Measurements from ENCODE around the gene FOXF2. TPM values are rescaled to one million over a fixed set of nuclear protein-coding genes. Genes with fewer than 3 reads are reported as not detected.
"Not testable (repeated sequence)": the region's sequence is repeated elsewhere in the genome, so short reads cannot be mapped to it uniquely, and the experiment has no call there.

Gene FOXF2
- total and polyA plus RNA-seq, 10 of the 15 experiments (the other 5 are each of a cell fraction or from before 2014, with no cell fraction given), result not detected

GRCh38 chr6:1361717-1362116 is 27.7 kb upstream of the FOXF2 start:
- H3K36me3 ChIP-seq (ENCODE audit: control insufficient read depth in 2 of 2, insufficient read depth in 2 of 2, low read length in 1 of 2); H4K20me1 ChIP-seq (ENCODE audit: control insufficient read depth, insufficient read depth); SMC1A ChIA-PET (ENCODE audit: uncharacterized antibody, unreplicated experiment); H2AFZ ChIP-seq (ENCODE audit: control insufficient read depth, low read depth, low read length); RAD21 ChIA-PET (ENCODE audit: unreplicated experiment); H3K4me1 ChIP-seq (ENCODE audit: control insufficient read depth, insufficient read depth, low read length); intact Hi-C loops (cut with micrococcal nuclease; ENCODE audit: unreplicated experiment); H3K4me2 ChIP-seq (ENCODE audit: control insufficient read depth, insufficient read depth); CTCF ChIA-PET; H3K9me3 ChIP-seq (replicated peaks; ENCODE audit: control insufficient read depth, insufficient read depth, low read length); BruUV-seq (replicated peaks); ATAC-seq; FAIRE-seq; H3K79me2 ChIP-seq (ENCODE audit: control insufficient read depth, insufficient read depth, low read length); POLR2A ChIA-PET; DNase-seq (ENCODE audit: low read depth, low spot score); H3K27ac ChIP-seq (ENCODE audit: control insufficient read depth, insufficient read depth); in situ Hi-C loops (cut with MboI); H3K27me3 ChIP-seq (replicated peaks in 1 of 2; ENCODE audit: control insufficient read depth in 2 of 2, insufficient read depth in 2 of 2, low read length in 1 of 2); H3K4me3 ChIP-seq; H3K9ac ChIP-seq (ENCODE audit: control insufficient read depth, insufficient read depth, low read length): not testable (repeated sequence)
- WGBS (ENCODE audit: insufficient coverage, insufficient replicate concordance, low lambda C conversion rate, missing lambda C conversion rate), result 45% methylated on average over 3 of the region's 4 CpGs

- ChIA-PET SMC1A (ENCODE audit: uncharacterized antibody, unreplicated experiment) (interaction anchor here (0.6 to 1.4 kb wide), 2 partner anchors 10 to 721 kb away, joined by 3 to 4 read pairs; no protein-coding TSS in a partner anchor), CTCF (no interaction called here), RAD21 (ENCODE audit: unreplicated experiment) (no interaction called here), POLR2A (interaction anchor here (0.7 kb wide), 1 partner anchor 38 kb away, joined by 3 read pairs; no protein-coding TSS in a partner anchor)
- FAIRE-seq, result no peak
- BruUV-seq (replicated peaks), result no TSS peak
- H3K4me1 ChIP-seq (ENCODE audit: control insufficient read depth, insufficient read depth, low read length), result no peaks in the 10 kb centered on the region
- H3K79me2 ChIP-seq (ENCODE audit: control insufficient read depth, insufficient read depth, low read length), result no peaks in the 10 kb centered on the region
- H3K9me3 ChIP-seq (replicated peaks; ENCODE audit: control insufficient read depth, insufficient read depth, low read length), result no peaks in the 10 kb centered on the region
- no peak for TF ChIP-seq CBFB (IDR thresholded peaks at IDR 0.05; ENCODE audit: low read depth)
- no peak for TF ChIP-seq ESRRA (IDR thresholded peaks at IDR 0.05; ENCODE audit: low read length)
- no peak for TF ChIP-seq RUNX3 (IDR thresholded peaks at IDR 0.05; ENCODE audit: low read length)
- no peak for TF ChIP-seq ZNF274 (IDR thresholded peaks at IDR 0.05; ENCODE audit: insufficient read depth, insufficient read length)
- no peak for TF ChIP-seq IRF4 (IDR thresholded peaks at IDR 0.05; ENCODE audit: low read depth, low read length)
- TF ChIP-seq HDGF (IDR thresholded peaks at IDR 0.05), result no peak
- no peak for TF ChIP-seq IKZF1 (conservative IDR thresholded peaks at IDR 0.05)
- TF ChIP-seq YBX1 (IDR thresholded peaks at IDR 0.05), result no peak
- TF ChIP-seq CTCF (IDR thresholded peaks at IDR 0.05 in 2 of 3, conservative IDR thresholded peaks at IDR 0.05 in 1 of 3; ENCODE audit: control insufficient read depth in 2 of 3, extremely low read depth in 1 of 3, insufficient read depth in 1 of 3, low read depth in 3 of 3, low read length in 3 of 3), result no peak
- TF ChIP-seq RCOR1 (conservative IDR thresholded peaks at IDR 0.05; ENCODE audit: low read depth, low read length), result no peak
- no peaks in the 10 kb centered on the region for H4K20me1 ChIP-seq (ENCODE audit: control insufficient read depth, insufficient read depth)
- intact Hi-C loops (cut with micrococcal nuclease; ENCODE audit: unreplicated experiment) (no loop called here), in situ Hi-C loops (cut with MboI) (no loop called here)
- H3K27ac ChIP-seq (ENCODE audit: control insufficient read depth, insufficient read depth), result no peak overlapping the region
- H2AFZ ChIP-seq (ENCODE audit: control insufficient read depth, low read depth, low read length), result no peak overlapping the region
- no peaks in the 10 kb centered on the region for H3K36me3 ChIP-seq (ENCODE audit: control insufficient read depth in 2 of 2, insufficient read depth in 2 of 2, low read length in 1 of 2)
- H3K4me2 ChIP-seq (ENCODE audit: control insufficient read depth, insufficient read depth), result no peak overlapping the region
- H3K27me3 ChIP-seq (replicated peaks in 1 of 2; ENCODE audit: control insufficient read depth in 2 of 2, insufficient read depth in 2 of 2, low read length in 1 of 2), result peaks cover 0 to 2% of the 10 kb centered on the region in 2 experiments; a peak in 3 of 4 replicates
- DNase-seq (ENCODE audit: low read depth, low spot score), result no peak
- 73% methylated on average over 9 of the region's 9 CpGs for WGBS (ENCODE audit: insufficient coverage, insufficient replicate concordance, low lambda C conversion rate, missing lambda C conversion rate)
- no peak overlapping the region for H3K9ac ChIP-seq (ENCODE audit: control insufficient read depth, insufficient read depth, low read length)
- no peak for ATAC-seq
- no peak overlapping the region for H3K4me3 ChIP-seq
Observed at GRCh38 chr6:1362643-1363042, 26.7 kb upstream of the FOXF2 start.
